Subcutaneous adipose tissue (tissue), 4 donors: ENCODE results near the gene PHF5A. TPM values are rescaled to one million over a fixed set of nuclear protein-coding genes. Genes with fewer than 3 reads are reported as not detected.

ENCODE experiments used
- total RNA-seq, 4 donors: library from RNA; depleted of rRNA; stranded (reverse); fragments of >200 nt; gene quantifications; one replicate each; pipeline ENCODE4 v1.1.0, GENCODE V29; 2016
- TF ChIP-seq, protein P1 (sequence below): fragments of 450-650 bp; IDR thresholded peaks from one replicate; pipeline ENCODE4 v1.5.1; 2016; ENCODE audit warnings: low read depth, mild to moderate bottlenecking, control low read depth, antibody characterized with exemption, moderate library complexity

PHF5A gene
- total RNA-seq, 4 donors from 2014 or later = 17.3 to 48.4 (median 34.6) TPM

DNA sequence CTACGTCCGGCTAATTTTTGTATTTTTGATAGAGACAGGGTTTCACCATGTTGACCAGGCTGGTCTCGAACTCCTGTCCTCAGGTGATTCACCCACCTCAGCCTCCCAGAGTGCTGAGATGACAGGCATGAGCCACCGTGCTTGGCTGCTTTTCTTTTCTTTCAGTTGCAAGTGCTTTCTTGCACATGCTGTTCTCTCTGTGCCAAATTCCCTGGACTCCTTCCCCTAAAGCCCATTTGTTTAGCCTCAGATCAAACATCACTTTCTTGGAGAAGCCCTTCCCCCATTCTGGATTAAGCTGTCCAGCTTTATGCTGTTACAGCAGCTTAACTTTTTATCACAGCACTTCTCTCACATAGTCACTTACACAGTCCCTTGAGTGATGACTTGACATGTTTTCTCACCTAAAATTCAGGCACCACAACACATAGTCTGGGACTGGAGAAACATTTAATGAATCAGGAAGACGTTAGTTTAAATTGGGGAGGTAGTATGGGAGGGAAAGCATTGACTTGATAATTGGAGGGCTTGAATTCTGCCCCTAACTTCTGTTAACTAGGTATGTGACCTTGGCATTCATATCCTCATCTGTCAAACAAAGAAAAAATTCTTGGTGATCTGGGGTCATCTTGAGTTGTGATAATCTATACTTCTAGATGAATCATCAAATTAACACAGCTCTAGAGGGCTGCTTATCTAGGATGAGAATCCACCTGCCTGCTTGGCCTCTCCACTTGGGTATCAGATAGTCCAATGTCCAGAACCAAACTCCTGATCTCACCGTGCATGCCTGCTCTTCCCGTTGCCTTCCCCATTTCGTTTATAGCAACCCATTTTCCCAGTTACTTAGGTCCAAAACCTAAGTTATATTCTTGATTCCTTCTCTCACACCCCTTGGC, 18.8 kb upstream of the PHF5A start:
- TF ChIP-seq, protein P1, sequence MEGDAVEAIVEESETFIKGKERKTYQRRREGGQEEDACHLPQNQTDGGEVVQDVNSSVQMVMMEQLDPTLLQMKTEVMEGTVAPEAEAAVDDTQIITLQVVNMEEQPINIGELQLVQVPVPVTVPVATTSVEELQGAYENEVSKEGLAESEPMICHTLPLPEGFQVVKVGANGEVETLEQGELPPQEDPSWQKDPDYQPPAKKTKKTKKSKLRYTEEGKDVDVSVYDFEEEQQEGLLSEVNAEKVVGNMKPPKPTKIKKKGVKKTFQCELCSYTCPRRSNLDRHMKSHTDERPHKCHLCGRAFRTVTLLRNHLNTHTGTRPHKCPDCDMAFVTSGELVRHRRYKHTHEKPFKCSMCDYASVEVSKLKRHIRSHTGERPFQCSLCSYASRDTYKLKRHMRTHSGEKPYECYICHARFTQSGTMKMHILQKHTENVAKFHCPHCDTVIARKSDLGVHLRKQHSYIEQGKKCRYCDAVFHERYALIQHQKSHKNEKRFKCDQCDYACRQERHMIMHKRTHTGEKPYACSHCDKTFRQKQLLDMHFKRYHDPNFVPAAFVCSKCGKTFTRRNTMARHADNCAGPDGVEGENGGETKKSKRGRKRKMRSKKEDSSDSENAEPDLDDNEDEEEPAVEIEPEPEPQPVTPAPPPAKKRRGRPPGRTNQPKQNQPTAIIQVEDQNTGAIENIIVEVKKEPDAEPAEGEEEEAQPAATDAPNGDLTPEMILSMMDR = no peak

DNA sequence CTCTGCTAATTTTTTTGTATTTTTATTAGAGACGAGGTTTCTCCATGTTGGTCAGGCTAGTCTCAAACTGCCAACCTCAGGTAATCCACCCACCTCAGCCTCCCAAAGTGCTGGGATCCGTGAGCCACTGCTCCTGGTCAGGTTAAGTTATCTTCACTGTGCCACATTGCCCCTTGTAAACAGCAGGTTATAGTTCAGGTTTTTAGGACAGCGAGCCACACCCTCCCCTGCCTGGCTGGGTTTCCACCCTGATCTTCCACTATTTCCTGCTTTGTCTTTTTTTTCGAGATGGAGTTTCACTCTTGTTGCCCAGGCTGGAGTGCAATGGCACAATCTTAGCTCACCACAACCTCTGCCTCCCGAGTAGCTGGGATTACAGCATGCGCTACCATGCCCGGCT, 16.5 kb upstream of the PHF5A start:
- TF ChIP-seq, protein P1 = no peak

DNA sequence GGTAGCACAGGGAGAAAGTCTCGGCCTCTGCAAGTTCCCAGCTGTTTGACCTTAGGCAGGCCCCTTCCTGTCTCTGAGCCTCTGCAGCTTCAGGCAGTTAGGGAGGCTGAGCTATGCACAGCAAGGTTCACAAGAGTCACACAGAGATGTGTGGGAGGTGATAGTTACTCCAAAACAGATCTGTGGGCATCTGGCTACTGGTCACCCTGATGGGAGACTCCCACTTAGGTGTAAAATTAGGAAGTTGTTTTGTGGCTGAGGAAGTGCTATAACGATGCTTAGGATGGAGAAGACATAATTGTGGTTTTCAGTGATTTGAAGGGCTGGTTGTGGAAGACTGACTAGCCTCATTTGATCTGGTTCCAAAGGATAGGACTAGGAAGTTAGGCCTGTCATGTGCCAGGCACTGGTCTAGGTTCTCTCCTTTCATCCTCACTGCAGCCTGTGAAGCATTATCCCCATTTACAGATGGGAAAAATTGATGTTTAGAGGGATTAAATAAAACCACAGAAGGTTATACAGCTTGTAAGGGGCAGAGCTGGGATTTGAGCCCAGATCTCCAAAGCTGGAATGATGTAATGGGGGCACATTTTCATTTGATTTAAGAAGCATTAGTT, 13.9 kb upstream of the PHF5A start:
- TF ChIP-seq, protein P1 = no peak

DNA sequence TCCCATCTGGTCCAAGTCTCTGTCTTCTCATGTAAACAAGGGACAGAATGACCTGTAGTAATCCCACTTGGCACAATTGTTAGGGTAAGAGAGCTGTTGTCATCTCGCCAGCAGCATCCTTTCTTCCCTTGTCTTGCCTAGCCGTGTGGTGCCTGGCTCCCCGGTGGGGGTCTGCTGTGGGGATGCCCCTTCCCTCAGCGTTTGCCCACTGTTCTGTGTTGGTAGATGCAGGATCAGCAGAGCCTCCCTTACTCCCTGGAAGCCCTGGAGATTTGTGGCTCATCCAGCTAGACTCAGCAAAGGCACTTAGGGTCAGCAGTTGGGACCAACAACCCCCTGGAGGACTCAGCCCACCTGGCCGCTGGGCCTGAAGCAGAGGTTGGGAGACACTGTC, 13.4 kb upstream of the PHF5A start:
- TF ChIP-seq, protein P1 = no peak

DNA sequence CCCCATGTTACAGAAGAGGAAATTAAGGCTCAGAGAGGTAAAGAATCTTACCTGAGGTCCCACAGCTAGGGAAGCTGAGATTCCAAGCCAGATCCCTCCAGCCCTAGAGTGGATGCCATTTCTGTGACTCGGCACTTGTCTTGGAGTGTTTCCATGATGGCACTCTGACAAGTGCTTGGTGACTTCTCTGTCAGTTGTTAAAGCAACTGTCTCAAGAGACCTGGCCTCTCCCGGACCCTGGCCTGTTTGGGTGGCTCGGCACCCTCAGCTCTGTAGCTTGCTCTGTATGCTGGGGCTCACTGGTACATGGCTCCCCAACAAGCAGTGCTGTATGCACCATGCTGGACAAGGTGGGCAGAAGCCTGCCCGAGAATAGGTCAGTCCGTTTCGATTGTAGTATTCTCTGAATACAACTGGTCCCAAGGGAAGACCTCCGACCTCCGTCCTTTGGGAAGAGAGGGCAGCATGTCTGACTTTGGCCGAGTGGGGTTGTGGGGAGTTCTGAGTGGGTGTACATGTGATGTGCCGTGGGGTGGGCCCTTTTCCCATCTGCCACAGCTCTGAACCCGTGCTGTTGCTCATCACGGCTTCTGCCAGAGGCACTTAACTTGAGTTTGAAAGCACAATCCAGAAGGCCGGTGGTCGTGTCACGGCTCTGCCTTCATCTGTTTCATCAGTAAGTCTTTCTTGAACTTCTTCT, 12.8 kb upstream of the PHF5A start:
- TF ChIP-seq, protein P1 = no peak

DNA sequence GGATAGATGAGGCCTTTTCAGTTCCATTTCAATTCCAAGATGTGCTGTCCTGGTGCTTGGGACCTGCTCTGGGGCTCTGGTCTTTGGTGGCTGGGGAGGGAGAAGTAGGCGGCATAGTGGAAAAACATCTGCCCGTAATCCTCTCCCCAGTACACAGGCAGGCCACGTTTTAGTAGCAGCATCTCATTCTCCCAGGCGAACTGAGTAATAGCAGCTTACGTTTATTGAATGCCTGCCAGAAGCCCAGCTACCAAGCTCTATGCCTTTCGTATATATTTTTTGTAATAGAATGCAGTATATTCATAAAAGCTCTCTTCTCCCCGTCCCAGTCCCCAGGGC, 11.9 kb upstream of the PHF5A start:
- TF ChIP-seq, protein P1 = no peak

DNA sequence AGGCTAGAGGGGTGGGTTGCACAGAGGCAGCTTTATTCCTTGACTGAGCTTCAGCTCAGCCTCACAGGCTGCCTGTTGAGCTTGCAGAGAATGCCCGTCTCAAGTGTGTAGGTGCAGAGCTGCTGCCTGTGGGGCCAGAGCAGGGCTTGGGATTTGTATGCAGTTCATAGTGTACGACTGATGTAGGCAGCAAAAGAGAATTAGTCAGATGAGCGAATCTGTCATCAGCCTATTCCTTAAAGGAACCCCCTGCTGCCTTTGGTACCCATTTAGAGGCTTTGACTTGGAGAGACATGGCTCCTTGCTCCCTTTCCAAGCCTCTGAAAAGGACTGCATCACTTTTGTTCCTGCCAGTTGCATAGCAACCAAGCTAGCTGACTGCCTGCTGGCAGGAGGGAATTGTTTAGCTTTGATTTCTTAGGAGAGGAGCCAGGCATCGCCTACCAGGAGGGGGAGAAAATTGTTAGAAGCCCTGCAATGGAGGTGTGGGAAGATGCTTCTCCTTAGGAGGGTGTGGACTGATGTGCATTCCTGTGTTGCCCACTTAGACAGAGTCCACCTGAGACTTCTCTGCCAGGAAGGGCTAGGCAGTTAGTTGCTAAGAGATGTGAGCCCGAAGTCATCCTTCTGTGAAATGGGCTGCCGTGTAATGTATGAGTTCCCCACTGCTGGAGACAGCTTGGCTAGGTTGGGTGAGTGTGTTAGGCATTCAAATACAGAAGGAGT, 11.3 kb upstream of the PHF5A start:
- TF ChIP-seq, protein P1 = no peak
